NCI-H446 (cell line): ENCODE data around the gene BLOC1S5.
"Not testable (repeated sequence)": the region's sequence is repeated elsewhere in the genome, so short reads cannot be mapped to it uniquely, and the experiment has no call there.

Experiments used
- DNase-seq, 2 experiments: peaks; one replicate each; lab custom pipeline; 2025; lab: John Stamatoyannopoulos, UW

The BLOC1S5 gene

GRCh38 chr6:7992002-7992815 lies 72.0 kb downstream of the BLOC1S5 start:
- DNase-seq, result peak in 1 of 2 experiments; percentile 31

- DNase-seq, result no peak
These were observed 72.7 kb downstream of the BLOC1S5 start for GRCh38 chr6:7991536-7991935.

- DNase-seq, result no peak
These were observed 78.0 kb downstream of the BLOC1S5 start for GRCh38 chr6:7986219-7986618.

DNA sequence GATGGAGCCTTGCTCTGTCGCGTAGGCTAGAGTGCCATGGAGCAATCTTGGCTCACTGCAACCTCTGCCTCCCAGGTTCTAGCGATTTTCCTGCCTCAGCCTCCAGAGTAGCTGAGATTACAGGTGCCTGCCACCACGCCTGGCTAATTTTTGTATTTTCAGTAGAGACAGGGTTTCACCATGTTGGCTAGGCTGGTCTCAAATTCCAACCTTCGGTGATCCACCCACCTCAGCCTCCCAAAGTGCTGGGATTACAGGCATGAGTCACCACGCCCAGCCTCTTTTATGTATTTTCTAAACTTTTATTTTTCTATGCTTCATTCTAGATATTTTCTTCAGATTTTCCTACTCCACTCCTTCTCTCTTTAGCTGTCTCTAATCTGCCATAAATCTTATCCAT lies 80.2 kb downstream of the BLOC1S5 start:
- DNase-seq, result not testable (repeated sequence)

- DNase-seq, result no peak
These were observed 84.4 kb downstream of the BLOC1S5 start for GRCh38 chr6:7979831-7980230.

DNA sequence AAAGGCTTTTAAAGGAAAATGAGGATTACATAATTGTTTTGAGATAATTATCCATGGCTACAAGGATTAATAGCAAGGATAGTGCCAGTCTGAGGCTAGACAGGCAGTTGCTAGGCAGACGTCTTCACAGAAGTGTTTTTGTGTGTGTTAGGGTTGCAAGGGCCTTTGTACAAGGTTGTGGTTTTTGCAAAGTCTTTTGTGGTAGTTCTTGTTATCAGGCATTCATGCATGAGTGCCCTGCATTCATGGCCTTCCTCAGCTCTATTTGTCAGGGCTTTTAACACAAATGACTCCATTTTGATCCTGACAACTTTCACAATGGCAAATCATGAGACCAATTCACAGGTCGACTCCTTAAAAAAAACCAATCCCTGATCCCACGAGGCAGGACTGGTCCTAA lies 85.5 kb downstream of the BLOC1S5 start:
- DNase-seq, result no peak

DNA sequence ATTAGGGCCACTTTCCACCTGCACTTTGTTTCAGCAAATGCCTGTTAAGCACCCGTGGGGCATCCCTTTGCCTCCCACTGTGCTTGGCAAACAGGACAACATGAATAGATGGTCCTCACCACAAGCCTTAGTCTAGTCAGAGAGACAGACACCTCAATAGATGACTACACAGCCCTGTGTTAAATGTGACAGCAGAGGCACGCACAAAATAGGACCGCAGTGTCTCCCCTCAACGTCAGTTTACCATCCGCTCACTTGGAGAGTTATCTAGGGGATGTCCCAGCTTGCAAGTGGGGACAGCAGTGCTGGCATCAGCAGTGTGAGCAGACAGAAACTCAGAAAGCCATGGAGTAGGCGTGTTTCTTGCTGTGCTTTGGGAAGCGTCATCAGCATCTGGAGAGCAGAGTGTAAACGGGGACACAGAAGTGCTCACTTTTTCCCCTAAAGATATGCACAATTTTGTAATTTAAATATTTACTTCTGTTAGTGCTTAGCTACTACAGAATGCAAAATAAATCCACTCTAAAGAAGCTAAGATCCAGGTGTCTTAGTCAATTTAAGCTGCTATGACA lies 87.6 kb downstream of the BLOC1S5 start:
- DNase-seq, result no peak

GRCh38 chr6:7975764-7976146 lies 88.4 kb downstream of the BLOC1S5 start:
- DNase-seq, result no peak

DNA sequence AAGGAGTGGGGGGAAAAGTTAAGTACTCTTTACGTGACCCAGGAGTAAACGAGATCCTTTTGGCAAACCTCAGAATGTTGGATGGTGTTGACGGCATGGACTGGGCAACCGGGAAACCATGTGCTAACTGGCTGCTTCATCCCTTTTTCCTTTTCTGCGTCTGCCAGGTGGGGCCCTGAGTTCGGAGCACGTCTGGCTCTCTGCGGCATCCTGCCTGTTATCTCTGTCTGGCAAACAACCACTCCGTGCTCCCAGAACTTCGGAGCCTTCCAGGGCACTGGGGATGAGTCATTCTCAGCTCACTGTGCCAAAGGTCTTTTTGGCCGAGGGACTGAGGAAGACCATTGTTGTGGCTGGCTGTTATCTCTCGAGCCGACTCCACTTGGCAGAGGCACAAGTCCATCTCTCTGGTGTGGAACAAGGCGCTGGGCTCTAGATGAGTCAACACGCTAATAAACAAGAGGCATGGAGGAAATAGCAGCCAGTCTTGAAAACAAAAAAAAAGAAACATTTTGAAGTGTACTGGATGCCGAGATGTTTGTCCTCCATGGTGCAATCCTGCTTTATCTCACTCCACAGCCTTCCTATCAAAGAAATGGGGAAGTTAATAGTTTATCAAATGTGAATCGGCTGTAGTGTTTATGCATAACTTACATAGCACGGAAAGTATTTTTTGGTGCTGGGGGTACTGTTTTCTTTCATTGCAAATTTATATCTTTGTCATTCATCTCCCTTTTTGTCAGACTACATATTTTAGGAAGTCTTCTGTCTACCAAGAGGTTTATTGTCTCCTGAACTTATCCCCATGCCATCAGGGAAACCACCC lies 89.0 kb downstream of the BLOC1S5 start:
- DNase-seq, result peak in 1 of 2 experiments; percentile 69

DNA sequence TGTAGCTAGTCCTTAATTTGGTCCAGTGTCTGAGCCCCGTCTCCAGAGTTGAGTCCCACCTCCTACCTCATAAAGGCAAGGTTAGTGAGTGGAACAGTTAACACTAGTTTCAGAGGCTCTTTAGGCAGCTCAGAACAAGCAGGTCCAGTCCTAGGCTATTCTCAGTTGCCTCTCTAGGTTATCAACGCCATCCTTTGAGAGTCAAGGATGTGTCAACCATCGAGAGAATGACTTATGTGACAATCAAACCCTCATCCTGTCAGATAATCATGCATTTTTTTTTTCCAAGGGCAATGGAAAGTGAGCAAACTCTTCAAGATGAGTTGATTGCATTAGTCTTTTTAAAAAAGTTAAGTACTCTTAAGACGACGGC lies 89.6 kb downstream of the BLOC1S5 start:
- DNase-seq, result no peak

DNA sequence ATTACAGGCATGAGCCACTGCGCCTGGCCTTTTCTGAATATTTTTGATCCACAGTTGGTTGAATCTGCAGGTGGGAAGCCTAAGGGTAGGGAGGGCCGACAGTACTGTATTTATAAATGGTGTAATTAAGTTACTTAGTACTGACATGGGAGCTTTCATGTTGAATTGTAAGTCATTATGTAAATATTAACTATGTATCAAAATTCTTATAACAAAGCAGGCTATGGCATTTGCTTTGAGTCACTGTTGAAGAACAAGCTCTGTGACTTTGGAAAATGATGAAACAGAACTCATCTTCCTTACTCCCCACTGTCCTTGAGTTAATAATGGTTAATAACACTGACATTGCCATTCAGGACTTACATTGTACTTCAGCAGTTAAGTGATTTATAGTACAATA lies 90.6 kb downstream of the BLOC1S5 start:
- DNase-seq, result no peak

- no peak for DNase-seq
These were observed 92.7 kb downstream of the BLOC1S5 start for GRCh38 chr6:7971499-7971898.

DNA sequence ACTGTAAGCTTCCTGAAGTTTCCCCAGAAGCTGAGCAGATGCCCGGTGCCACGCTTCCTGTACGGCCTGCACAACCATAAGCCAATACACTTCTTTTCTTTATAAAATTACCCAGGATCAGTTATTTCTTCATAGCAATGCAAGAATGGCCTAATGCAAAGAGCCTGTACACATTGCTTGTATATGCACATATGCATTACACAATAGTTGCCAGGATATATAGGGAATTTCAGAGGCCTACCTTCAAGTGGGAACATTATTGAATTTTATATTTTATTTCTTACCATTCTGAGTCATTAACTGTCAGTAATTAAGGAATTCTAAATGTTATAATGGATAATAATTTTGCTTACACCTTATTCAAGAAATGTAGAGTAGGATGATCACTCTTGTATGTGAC lies 93.6 kb downstream of the BLOC1S5 start:
- no peak for DNase-seq
